NCI-H1105 treated with DMSO at 0.1 percent for 48 hours (cell line): Measurements from ENCODE around the gene CDH4.

Source experiments
- DNase-seq: peaks from one replicate; lab custom pipeline; 2025; lab: John Stamatoyannopoulos, UW

Gene CDH4

DNA sequence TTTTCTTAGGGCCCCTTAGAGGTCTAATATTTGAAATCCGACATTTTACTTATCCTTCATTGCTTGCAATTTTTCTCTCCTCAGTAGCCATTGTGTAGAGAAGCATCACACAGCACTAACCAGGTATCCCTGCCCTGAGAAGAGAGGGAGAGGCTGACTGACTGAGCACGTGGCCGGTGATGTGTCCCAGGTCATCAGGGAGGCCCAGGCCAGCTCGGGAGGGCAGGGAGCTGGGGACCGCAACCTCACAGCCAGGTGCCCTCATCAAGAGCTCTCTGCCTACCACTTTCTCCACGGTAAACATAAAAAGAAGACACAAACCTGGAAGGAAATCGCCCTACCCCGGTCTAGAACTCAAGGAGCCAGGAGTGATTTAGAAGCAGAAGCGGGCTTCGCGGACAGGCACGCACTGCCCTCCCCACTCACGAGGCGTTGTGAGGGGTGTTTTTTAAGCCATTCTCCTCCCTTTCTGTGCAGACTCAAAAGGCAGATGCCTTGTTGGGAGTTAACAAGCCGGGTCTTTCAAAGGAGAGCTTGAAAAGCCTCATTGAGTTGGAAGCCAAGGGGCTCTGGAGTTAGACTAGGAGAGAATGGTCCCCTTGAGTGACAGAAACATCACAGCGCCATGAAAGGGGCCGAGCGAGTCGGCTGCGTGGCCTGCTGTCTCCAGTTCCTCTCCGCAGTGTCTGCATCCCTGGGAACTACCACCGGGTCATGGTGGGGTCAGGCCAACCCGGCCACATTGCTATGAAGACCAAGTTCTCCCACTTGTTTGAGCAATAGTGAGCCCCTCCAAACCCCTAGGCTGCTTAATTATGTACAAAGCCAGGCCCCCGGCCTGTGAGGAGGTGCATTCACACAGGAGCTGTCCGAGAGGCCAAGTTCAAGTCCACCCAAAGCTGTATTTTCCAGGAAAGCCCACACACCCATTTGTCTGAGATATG is 285.4 kb downstream of the CDH4 start:
- no peak for DNase-seq

DNA sequence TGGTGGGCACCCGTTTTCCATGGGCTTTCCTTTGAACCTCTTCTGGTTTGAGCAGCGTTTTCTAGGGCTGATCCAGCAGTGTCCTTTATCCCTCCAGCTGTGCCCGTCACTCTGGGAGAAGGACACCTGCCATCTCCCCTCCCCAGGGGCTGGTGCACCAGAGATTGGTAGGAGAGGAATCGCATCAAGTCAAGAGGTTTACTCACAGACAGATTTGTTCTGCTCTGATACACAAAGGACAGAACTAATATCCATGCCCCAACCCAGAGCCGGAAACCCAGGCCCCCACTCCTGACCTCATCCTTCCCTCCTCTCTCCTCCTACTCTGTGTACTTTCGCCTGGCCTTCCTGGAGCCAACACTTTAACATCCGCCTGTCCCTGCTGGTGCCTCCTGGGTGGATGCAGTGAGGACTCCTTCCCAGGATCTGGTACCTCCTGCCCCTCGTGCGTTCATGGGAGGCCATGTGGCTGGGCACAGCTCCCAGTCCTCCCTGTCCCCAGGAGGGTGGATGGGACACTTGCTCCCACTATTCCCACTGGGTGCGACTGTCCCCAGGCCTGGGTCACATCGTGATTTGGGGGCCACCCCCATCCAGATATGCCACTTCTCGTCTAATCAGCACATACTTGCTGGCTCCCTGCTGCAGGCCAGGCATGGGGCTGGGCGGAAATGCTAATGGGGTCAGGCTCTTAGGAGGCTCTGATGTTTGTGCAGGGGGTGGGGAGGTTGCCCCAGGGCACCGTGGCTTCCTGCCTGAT is 286.3 kb downstream of the CDH4 start:
- no peak for DNase-seq

DNA sequence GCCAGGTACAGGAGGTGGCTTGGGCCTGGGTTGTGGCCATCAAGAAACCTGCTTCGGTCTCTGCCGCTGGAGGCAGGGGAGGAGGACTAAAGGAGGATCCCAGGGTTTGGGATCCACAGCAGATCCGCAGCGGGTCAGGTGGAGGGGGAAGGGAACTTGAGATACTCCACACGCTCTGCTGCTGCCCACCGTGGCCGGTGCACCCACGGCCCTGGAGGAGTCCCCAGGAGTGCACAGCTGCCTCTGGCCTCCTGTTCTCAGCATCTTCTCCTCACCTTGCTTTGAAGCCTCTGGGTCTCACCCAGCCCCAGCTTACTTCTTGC is 286.8 kb downstream of the CDH4 start:
- no peak for DNase-seq

DNA sequence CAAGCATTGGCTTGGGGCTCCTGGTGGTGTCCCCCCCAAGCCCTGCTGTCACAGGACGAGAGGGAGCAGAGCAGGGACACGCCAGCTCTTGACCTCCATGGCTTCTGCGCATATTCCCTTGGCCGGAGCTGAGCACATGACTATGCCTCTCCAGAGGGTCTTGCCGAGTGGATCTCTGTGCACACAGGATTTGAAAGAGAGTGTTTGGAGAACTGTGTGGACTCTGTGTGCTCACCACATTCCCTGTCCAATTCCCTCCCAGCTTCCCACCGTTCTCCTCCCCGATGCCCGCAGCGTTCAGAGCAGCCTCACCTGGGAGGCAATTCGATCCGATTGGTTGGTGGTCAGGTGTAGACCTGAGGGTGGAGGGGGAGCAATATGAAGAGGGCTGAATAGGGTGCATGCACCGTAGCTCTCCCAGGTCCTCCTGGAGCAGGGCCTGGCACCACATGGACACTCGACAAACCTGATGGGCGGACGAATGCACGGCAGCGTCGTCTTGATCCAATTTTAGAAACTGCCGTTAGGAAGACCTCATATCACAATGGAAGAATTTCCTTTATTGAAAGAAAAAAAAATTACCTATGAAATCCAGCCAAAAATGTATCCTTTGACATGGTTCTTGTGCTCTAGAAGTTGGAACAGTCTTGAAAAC is 287.8 kb downstream of the CDH4 start:
- no peak for DNase-seq

DNA sequence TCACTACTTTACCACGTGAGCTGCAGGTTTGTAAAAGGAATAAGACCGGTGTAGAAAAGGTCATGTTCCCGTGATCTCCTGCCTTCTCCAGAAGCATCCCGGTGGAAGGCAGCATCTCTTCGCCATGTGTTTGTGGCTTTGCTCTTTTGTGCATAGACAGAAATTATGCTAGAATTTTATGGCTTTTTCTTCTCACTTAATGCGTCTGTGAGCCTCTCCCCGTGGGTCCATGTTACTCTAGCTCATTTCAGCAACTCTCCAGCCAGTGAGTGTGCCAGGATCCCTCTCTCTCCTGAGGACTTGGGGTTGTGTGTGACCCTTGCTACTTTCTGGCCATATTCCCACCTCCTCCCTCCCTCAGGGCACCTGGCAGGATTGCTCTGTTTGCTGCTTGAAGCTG is 289.5 kb downstream of the CDH4 start:
- DNase-seq, result no peak

DNA sequence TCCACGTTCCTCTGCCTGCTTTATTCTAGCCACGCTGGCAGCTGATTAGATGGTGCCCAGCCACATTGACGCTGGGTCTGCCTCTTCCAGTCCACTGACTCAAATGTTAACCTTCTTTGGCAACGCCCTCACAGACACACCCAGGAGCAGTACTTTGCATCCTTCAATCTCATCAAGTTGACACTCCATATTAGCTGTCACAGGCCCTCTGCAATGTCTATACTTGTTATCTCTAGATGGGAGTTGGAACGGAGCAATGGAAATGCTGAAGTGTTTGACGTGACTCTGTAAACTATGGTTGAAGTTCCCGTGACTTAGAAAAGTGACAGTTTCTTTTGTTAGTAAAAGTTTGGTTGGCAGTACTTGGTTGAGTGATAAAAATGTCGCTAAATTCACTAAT is 291.0 kb downstream of the CDH4 start:
- DNase-seq, result no peak

DNA sequence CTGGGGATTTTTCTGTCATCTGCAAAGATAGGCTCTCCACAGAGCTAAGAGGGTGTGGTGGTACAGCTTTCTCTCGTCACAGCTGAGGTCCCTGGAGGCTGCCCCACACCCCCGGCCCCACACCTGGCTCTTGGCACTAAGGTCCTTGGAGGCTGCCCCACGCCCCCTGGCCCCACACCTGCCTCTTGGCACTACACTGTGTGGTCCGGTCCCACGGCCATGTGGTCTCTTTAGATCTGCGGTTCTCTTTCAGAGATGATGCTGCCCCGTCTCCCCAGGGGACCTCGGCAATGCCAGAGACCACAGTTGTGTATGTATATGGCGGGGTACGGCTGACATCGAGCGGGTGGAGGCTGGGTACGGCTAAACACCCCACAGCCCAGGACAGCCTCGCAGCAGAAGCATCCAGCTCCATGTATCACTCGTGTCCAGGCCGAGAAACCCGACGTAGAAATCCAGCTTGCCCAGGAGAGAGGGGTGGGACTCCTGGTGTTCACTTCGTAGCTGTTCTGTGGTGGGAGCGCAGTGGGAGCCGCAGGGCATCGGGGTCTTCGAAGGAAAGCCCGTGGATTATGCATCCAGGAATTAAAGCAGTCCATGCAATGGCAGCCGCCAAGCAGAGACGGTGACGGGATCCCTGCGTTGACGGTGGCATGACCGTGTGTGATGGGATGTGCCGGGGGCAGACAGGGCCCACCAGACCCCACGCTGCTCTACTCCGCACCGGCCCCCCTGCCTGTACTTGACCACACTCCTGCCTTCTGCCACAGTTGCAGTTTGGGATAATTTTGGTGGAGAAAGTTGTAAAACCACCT is 292.1 kb downstream of the CDH4 start:
- no peak for DNase-seq

DNA sequence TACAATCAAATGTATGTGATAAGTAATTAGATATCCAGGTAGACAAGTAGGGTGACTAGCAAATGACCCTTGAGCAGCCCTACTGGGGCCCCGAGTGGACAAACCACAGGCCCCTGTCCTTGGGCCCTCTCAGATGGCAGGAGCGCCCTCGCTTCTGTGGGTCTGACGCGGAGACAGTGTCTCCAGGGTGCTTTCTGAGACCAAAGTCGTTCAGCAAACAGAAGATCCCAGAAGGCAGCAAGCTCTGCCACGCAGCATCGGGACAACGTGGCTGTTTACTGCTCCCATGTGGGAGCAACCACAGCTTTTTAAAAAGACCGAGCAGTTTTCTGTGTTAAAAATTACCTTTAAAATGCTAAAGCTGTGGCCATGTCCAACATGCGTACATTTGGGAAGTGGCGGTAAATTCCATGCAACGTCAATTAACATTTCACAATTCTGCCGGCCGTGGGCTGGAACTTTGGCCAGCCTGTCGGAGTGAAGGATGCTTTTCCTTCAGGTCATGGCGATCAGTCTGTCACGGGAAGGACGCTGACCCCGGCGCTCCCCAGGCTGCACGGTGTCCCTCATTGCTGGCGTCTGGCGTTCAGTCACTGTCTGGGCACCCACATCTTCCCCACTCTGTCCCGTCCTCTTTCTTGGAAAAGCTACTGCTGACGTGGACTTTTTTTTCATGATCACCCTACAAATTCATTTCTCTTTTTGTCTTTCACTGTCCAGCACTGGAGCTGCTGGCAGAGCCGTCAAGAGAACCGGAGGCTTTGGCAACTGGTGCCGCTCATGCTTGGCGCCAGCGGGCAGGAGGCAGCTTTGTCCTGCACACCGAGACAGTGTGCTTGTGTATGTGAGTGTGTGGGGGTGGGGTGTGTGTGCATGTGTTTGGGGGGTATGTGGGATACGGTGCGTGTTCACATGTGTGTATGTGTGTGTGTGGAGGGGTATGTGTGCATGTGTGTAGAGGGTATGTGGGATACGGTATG is 293.1 kb downstream of the CDH4 start:
- DNase-seq, result no peak

DNA sequence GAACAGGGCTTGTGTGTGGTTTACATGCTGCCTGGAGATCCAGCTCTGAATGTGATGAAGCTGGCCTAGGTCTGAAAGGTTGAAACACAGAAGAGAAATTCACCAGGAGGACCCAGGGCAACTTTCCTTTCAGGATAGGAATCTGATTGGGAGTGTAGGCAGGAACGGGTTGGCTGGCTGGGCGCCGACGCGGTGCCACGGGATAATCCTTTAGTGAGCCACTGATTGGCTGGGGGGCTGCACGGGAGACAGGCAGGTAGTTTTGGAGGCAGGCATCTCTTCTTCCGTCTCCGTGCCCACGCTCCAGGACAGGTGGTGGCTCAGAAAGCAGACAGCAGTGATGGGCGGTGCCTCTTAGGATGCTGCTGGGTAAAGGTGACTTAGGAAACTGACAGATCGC is 294.6 kb downstream of the CDH4 start:
- DNase-seq, result peak; percentile 9

DNA sequence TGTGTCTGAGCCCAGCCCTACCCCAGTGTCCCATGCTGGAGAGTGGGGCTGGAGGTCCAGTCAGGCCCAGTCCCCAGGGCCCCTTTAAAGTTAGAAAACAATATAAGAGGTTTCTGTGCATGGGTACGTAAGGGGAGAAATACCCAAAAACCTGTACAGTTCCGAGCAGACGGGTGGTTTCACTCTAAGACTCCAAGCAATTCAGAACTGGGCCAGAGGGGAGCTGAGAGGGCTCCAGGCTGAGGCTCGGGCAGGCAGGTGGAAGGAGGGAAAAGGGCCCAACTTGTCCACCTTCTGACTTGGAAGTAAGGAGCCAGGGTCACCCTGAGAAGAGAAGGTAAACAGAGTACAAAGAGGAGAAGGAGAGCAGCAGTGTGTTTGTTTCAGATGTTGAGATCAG is 296.0 kb downstream of the CDH4 start:
- no peak for DNase-seq

DNA sequence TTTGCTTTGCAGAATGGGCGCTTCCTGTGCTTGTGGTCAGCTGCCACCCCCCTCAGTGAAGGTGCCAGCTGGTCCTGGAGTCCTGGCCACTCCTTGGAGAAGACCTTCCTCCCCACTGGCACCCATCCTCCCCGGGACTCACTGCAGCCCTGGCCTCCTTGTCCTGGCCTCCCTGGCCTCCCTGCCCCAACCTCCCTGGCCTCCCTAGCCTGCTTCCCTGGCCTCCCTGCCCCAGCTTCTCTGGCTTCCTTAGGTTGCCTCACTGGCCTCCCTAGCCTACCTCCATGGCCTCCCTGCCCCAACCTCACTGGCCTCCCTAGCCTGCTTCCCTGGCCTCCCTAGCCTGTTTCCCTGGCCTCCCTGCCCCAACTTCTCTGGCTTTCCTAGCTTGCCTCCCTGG is 297.8 kb downstream of the CDH4 start:
- DNase-seq, result no peak

DNA sequence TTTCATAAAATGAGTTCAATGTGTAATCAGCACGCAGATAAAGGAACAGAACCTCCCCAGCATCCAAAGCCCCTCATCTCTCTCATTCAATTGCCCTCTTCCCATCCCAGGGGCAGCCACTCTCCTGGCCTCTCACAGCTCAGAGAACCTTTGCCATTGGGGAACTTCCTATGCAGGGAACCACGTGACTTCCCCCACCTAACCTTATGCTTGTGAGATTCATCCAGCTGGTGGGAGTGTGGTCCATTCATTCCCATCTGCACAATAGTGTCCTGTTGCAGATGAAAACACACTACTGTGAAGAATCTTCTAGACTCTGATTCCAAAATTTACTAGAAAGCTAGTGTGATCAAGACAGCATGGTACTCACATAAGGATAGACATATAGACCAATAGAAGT is 299.3 kb downstream of the CDH4 start:
- DNase-seq, result no peak

DNA sequence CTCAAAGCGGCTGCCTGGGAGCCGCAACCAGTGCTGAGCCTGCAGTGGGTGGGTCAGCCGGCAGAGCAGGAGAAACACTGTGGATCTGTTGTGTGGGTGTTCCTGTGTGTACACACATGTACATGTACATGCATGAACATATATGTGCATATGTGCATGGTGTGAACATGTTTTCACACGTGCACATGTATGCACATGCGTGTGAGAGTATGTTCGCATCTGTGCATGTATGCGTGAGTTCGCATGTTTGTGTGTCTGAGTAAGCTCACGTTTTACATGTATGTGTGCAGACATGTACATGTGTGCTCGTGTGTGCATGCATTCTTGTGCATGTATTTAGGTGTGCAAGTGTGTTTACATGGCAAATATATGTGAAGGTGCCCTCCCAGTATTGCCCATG is 302.6 kb downstream of the CDH4 start:
- DNase-seq, result no peak

DNA sequence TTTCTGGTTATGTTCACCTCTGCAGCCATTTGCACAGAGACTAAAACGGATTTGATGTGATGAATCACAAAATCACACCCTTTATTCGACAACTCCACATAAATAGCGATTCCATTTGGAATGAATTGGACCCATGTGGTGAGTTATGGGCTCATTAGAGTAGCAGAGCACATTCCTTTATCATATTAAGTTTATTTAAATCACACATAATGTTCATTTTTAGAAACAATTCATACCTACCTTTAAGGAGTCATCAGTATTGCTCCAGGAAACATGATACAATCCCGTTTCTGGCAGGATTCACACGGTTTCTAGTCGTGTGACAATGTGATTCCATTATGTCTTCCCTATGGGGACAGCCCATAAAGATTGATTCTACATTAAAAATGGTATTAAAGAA is 303.5 kb downstream of the CDH4 start:
- no peak for DNase-seq

DNA sequence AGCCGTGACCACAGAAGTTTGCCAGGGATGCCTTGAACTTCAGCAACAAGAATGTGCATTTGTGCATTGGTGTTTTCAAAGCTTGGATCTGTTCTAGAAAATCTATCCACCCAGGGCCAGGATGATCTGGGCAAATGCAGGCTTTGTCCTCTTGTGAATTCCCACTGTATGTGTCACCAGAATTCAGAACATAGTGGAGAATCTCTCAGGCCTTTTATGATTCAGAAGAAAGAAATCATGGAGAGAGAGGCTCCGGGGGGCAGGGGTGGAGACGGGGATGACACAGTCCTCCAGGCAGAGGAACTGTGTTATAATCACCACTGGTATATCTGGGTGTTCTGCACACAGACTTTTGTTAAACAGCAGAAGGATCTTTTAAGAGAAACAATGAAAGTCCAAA is 304.1 kb downstream of the CDH4 start:
- DNase-seq, result no peak

DNA sequence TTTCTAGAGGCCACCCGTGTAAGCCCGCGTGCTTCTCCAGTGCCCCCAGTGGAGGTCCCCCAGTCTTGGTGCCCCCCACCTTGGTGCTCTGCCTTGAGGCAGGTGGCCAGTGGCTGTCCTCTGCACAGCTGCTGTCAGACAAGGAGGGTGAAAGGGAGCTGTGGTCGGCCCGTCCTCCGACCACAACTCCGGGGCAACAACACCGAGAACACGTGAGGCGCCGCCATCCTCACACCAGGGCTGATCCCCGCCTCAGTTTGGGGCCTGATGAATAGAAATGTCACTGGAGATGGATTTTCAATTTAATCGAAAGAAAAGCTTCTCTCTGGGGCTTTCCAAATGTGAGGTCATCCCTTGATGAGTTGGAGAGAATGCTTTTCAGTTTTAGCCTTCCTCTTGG is 304.6 kb downstream of the CDH4 start:
- no peak for DNase-seq

DNA sequence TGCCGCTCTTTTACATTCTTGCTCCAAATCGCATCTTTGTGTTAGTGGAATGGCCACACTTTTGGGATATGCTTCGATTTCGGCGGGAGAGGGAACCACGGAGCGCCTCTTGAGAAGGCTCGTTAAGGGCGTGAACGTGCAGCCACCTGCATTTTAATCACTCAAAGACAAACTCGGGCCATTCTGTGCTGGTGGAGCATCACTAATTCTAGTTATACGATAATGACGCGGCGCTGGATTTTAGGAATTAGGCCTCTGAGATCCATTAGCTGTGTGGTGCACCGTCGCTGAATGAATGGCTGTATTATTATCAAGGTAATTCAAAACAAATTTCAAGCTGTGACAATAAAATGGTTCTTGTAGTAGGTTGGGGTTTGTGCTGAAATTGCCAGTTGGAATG is 305.6 kb downstream of the CDH4 start:
- DNase-seq, result peak; percentile 17

DNA sequence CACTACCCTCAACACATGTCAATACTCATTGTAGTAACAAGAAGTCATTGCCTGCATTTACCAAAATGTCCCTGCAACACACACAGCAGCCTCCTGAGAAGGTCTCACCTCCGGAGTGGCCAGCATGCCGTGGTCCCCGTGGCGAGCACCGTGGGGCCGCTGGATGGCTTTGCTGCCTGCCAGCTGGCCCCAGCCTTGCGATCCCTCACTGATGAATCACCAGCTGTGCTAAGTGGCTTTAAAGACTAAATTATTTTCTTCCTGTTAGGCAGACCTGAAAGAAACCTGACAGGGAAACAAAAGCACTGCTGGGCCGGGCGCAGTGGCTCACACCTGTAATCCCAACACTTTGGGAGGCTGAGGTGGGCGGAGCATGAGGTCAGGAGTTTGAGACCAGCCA is 306.7 kb downstream of the CDH4 start:
- DNase-seq, result no peak

DNA sequence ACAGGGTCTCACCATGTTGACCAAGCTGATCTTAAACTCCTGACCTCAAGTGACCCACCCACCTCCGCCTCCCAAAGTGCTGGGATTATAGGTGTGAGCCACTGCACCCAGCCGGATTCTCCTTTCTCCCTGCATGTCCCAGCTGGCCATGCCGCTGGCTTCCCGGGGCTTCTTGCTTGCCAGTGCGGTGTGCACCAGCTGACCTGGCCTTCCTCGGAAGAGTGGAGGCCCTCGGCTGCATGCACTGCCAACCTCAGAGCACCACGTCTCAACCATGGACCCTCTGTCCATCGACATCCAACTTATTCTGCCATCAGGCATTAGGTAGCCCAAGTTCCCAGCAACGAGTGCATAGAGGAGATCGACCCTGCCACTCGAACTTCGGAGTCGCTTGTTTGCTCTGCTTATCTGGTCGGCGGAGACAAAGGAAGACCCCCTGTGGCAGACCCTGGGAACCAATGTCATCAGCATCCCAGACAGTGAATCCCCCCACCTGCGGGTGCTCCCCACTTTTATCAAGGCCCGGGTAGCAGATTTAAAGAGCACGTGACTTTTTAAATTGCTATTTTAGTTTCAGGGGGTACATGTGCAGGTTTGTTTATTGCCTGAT is 307.8 kb downstream of the CDH4 start:
- no peak for DNase-seq

DNA sequence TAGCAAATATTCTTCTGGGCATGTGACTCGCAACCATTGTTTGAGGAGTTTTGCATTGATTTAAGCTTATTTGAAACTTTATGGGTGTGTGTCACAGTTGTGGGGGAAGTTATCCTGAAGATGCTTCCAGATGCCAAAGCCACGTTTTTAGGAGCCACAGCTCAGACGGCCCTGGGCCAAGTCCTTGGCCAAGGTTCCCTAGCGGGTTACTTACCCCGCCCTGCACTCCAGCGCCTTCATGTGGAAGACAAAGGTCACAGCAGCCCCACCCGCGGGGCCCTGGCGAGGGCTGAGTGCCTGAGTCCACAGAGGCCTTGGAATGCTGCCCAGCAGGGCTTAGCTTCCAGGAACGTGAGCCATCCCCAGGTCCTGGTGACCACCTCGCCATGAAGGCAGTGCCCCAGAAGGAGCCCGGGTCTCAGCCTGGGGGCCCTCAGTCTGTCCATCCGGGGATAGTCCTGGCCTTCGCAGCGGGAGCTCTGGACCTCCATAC is 308.3 kb downstream of the CDH4 start:
- no peak for DNase-seq
